PC-3 (cell line): ENCODE results near the gene DNAJC3. TPM values are rescaled to one million over a fixed set of nuclear protein-coding genes. Genes with fewer than 3 reads are reported as not detected.

Source experiments
- ATAC-seq: fragments of 200-7000 bp; cut with Tn5 transposase; 2 replicates; pipeline ENCODE4 v1.9.1; 2020; ENCODE audit warnings: mild to moderate bottlenecking, moderate library complexity
- BruUV-seq: library from RNA; stranded (reverse); fragments of 400-500 nt; replicated peaks from 2 replicates; lab custom pipeline; 2021; lab: Mats Ljungman, UMichigan
- CTCF ChIA-PET: fragments of 300-600 bp; sonication (Branson Sonifier 250); formaldehyde crosslinking; loops from one replicate; lab custom pipeline; 2022; ENCODE audit warnings: antibody characterized with exemption; lab: Charles Lee
- POLR2A ChIA-PET: fragments of 300-600 bp; sonication (Branson Sonifier 250); formaldehyde crosslinking; loops from one replicate; lab custom pipeline; 2022; ENCODE audit warnings: antibody characterized with exemption; ENCODE audit not compliant: unreplicated experiment; lab: Charles Lee
- DNase-seq: peaks from one replicate; pipeline ENCODE4 v3.0.0-alpha.2; 2015
- H2AFZ ChIP-seq: fragments of 300-600 bp; sonication (generic); 2 replicates; pipeline ENCODE4 v1.6.0; 2016; ENCODE audit warnings: antibody characterized with exemption, low read length
- H3F3A ChIP-seq: fragments of 300-600 bp; sonication (generic); one replicate; pipeline ENCODE4 v1.6.0; 2017; ENCODE audit warnings: antibody characterized with exemption, low read length, control low read depth, mild to moderate bottlenecking; ENCODE audit not compliant: unreplicated experiment
- H3K27ac ChIP-seq: fragments of 300-600 bp; sonication (generic); 2 replicates; pipeline ENCODE4 v1.5.1; 2016; ENCODE audit warnings: mild to moderate bottlenecking, low read length
- H3K27me3 ChIP-seq: fragments of 300-600 bp; sonication (generic); 2 replicates; pipeline ENCODE4 v1.6.1; 2016; ENCODE audit warnings: low read length, mixed read lengths
- H3K36me3 ChIP-seq: fragments of 300-600 bp; sonication (generic); 2 replicates; pipeline ENCODE4 v1.6.1; 2016; ENCODE audit warnings: low read depth, mixed run types, low read length, mixed read lengths
- H3K4me1 ChIP-seq: fragments of 300-600 bp; sonication (generic); 2 replicates; pipeline ENCODE4 v1.5.1; 2016; ENCODE audit warnings: low read length; ENCODE audit not compliant: insufficient read depth
- H3K4me2 ChIP-seq: fragments of 300-600 bp; sonication (generic); 2 replicates; pipeline ENCODE4 v1.6.0; 2016; ENCODE audit warnings: low read length
- H3K4me3 ChIP-seq: fragments of 300-600 bp; sonication (generic); 2 replicates; pipeline ENCODE4 v1.5.1; 2016; ENCODE audit warnings: mild to moderate bottlenecking, low read length, mixed read lengths
- H3K79me2 ChIP-seq: fragments of 300-600 bp; sonication (generic); 2 replicates; pipeline ENCODE4 v1.6.1; 2017; ENCODE audit warnings: low read length, mixed read lengths
- H3K9ac ChIP-seq: fragments of 300-600 bp; sonication (generic); 2 replicates; pipeline ENCODE4 v1.6.0; 2016; ENCODE audit warnings: mild to moderate bottlenecking, low read length
- H3K9me2 ChIP-seq: fragments of 300-600 bp; sonication (generic); replicated peaks from 2 replicates; pipeline ENCODE4 v1.6.1; 2016; ENCODE audit warnings: mixed run types, low read length, mixed read lengths
- H3K9me3 ChIP-seq: fragments of 300-600 bp; sonication (generic); 2 replicates; pipeline ENCODE4 v1.6.1; 2016; ENCODE audit warnings: low read length, mixed read lengths
- H4K20me1 ChIP-seq: fragments of 300-600 bp; sonication (generic); 2 replicates; pipeline ENCODE4 v1.6.1; 2016; ENCODE audit warnings: low read length, mixed read lengths
- CTCF ChIP-seq: fragments of 300-600 bp; sonication (generic); conservative IDR thresholded peaks from 2 replicates; pipeline ENCODE4 v1.5.1; 2017; ENCODE audit warnings: antibody characterized with exemption, low read depth, mild to moderate bottlenecking, low read length
- EZH2 ChIP-seq: fragments of 300-600 bp; sonication (generic); IDR thresholded peaks from one replicate; pipeline ENCODE4 v1.6.1; 2017; ENCODE audit warnings: antibody characterized with exemption, mild to moderate bottlenecking, low read length; ENCODE audit not compliant: unreplicated experiment
- EZH2phosphoT487 ChIP-seq: fragments of 300-600 bp; sonication (generic); IDR thresholded peaks from 2 replicates; pipeline ENCODE4 v1.6.1; 2018; ENCODE audit warnings: mild to moderate bottlenecking, antibody characterized with exemption, low read length, borderline replicate concordance
- intact Hi-C: fragments of 100-400 bp; cut with micrococcal nuclease; formaldehyde crosslinking; loops from 2 replicates; pipeline ENCODE4 v1.9.0; 2023
- total RNA-seq: library from RNA; depleted of rRNA; stranded (reverse); fragments of >200 nt; gene quantifications from 2 replicates; pipeline ENCODE4 v1.2.3, GENCODE V29; 2014

DNAJC3 gene
- total RNA-seq, 1 experiment from 2014 or later: 20.5 TPM

- ChIA-PET POLR2A (no interaction called here), CTCF (no interaction called here)
- H3K36me3 ChIP-seq: no peaks in the 10 kb centered on the region
- no peak overlapping the region for H3K4me3 ChIP-seq
- H3K4me2 ChIP-seq: no peak overlapping the region
- TF ChIP-seq CTCF (no peak), EZH2phosphoT487 (no peak), EZH2 (no peak)
- H3K9me2 ChIP-seq: no peaks in the 10 kb centered on the region
- intact Hi-C loops: no loop called here
- no peak overlapping the region for H2AFZ ChIP-seq
- H3K9me3 ChIP-seq: no peaks in the 10 kb centered on the region
- H3K79me2 ChIP-seq: no peaks in the 10 kb centered on the region
- BruUV-seq: no TSS peak
- ATAC-seq: no peak
- DNase-seq: no peak
- no peaks in the 10 kb centered on the region for H4K20me1 ChIP-seq
- no peaks in the 10 kb centered on the region for H3K27me3 ChIP-seq
- no peaks in the 10 kb centered on the region for H3F3A ChIP-seq
- H3K27ac ChIP-seq: no peak overlapping the region
- no peak overlapping the region for H3K9ac ChIP-seq
- H3K4me1 ChIP-seq: peaks cover 3% of the 10 kb centered on the region; the same call in 1 of the 2 replicates
These were observed 26.2 kb upstream of the DNAJC3 start for GRCh38 chr13:95650696-95651095.

- no peak for DNase-seq
- Histone ChIP-seq H3K79me2 (no peaks in the 10 kb centered on the region), H4K20me1 (no peaks in the 10 kb centered on the region), H3F3A (no peaks in the 10 kb centered on the region), H3K4me2 (no peak overlapping the region), H3K9me2 (no peaks in the 10 kb centered on the region), H3K9ac (no peak overlapping the region), H3K36me3 (no peaks in the 10 kb centered on the region), H3K4me3 (no peak overlapping the region), H3K4me1 (peaks cover 3% of the 10 kb centered on the region; the same call in 1 of the 2 replicates), H3K9me3 (no peaks in the 10 kb centered on the region), H3K27me3 (no peaks in the 10 kb centered on the region), H2AFZ (no peak overlapping the region), H3K27ac (no peak overlapping the region)
- no TSS peak for BruUV-seq
- TF ChIP-seq CTCF (no peak), EZH2phosphoT487 (no peak), EZH2 (no peak)
- ChIA-PET POLR2A (no interaction called here), CTCF (no interaction called here)
- intact Hi-C loops: no loop called here
- ATAC-seq: no peak
These were observed 24.6 kb upstream of the DNAJC3 start for GRCh38 chr13:95652244-95652764.

GRCh38 chr13:95652821-95653220, 24.1 kb upstream of the DNAJC3 start:
- no peak overlapping the region for H3K4me2 ChIP-seq
- peaks cover 3% of the 10 kb centered on the region; the same call in 1 of the 2 replicates for H3K4me1 ChIP-seq
- H3K9me3 ChIP-seq: no peaks in the 10 kb centered on the region
- no peak overlapping the region for H3K27ac ChIP-seq
- no peaks in the 10 kb centered on the region for H3F3A ChIP-seq
- H3K9ac ChIP-seq: no peak overlapping the region
- H3K36me3 ChIP-seq: no peaks in the 10 kb centered on the region
- ChIA-PET CTCF (no interaction called here), POLR2A (no interaction called here)
- DNase-seq: no peak
- no peak overlapping the region for H2AFZ ChIP-seq
- intact Hi-C loops: no loop called here
- no peaks in the 10 kb centered on the region for H3K79me2 ChIP-seq
- no peak overlapping the region for H3K4me3 ChIP-seq
- H3K9me2 ChIP-seq: no peaks in the 10 kb centered on the region
- TF ChIP-seq EZH2phosphoT487 (no peak), CTCF (no peak), EZH2 (no peak)
- H3K27me3 ChIP-seq: no peaks in the 10 kb centered on the region
- BruUV-seq: no TSS peak
- no peak for ATAC-seq
- H4K20me1 ChIP-seq: no peaks in the 10 kb centered on the region
